Measurements from ENCODE around the gene KAZN.
"Not testable (repeated sequence)": the region's sequence is repeated elsewhere in the genome, so short reads cannot be mapped to it uniquely, and the experiment has no call there.

The KAZN gene

GRCh38 chr1:14568716-14569355 is 29.6 kb upstream of the KAZN start:
- Histone ChIP-seq H3K4me3 (ENCODE audit: low read depth, low read length) (no peak overlapping the region), H3K9me3 (ENCODE audit: control insufficient read depth, insufficient read depth, low read depth, low read length) (peaks cover 8% of the 10 kb centered on the region), H3K9ac (ENCODE audit: low read length) (no peak overlapping the region), H3K27ac (ENCODE audit: low read depth, low read length) (no peak overlapping the region), H3K36me3 (ENCODE audit: control insufficient read depth, insufficient read depth, low read length) (no peaks in the 10 kb centered on the region), H3K27me3 (ENCODE audit: control insufficient read depth, insufficient read depth, low read length) (no peaks in the 10 kb centered on the region), H3K4me1 (ENCODE audit: control insufficient read depth, insufficient read depth, low read length) (peaks cover 8% of the 10 kb centered on the region; the same call in 1 of the 2 replicates)

- Histone ChIP-seq H3K9me3 (ENCODE audit: control insufficient read depth, insufficient read depth, low read depth, low read length) (peaks cover 15% of the 10 kb centered on the region), H3K4me3 (ENCODE audit: low read depth, low read length) (no peak overlapping the region), H3K27me3 (ENCODE audit: control insufficient read depth, insufficient read depth, low read length) (no peaks in the 10 kb centered on the region), H3K27ac (ENCODE audit: low read depth, low read length) (no peak overlapping the region), H3K36me3 (ENCODE audit: control insufficient read depth, insufficient read depth, low read length) (no peaks in the 10 kb centered on the region), H3K4me1 (ENCODE audit: control insufficient read depth, insufficient read depth, low read length) (peaks cover 8% of the 10 kb centered on the region; the same call in 1 of the 2 replicates), H3K9ac (ENCODE audit: low read length) (no peak overlapping the region)
Measured at GRCh38 chr1:14570514-14570913, 28.0 kb upstream of the KAZN start.

- H3K27me3 ChIP-seq (ENCODE audit: control insufficient read depth, insufficient read depth, low read length), result no peaks in the 10 kb centered on the region
- H3K36me3 ChIP-seq (ENCODE audit: control insufficient read depth, insufficient read depth, low read length), result no peaks in the 10 kb centered on the region
- no peak overlapping the region for H3K4me3 ChIP-seq (ENCODE audit: low read depth, low read length)
- peaks cover 15% of the 10 kb centered on the region for H3K9me3 ChIP-seq (ENCODE audit: control insufficient read depth, insufficient read depth, low read depth, low read length)
- no peak overlapping the region for H3K9ac ChIP-seq (ENCODE audit: low read length)
- no peak overlapping the region for H3K27ac ChIP-seq (ENCODE audit: low read depth, low read length)
- peaks cover 8% of the 10 kb centered on the region; the same call in 1 of the 2 replicates for H3K4me1 ChIP-seq (ENCODE audit: control insufficient read depth, insufficient read depth, low read length)
Measured at GRCh38 chr1:14571810-14572767, 26.4 kb upstream of the KAZN start.

- Histone ChIP-seq H3K4me3 (ENCODE audit: low read depth, low read length) (no peak overlapping the region), H3K27me3 (ENCODE audit: control insufficient read depth, insufficient read depth, low read length) (no peaks in the 10 kb centered on the region), H3K36me3 (ENCODE audit: control insufficient read depth, insufficient read depth, low read length) (no peaks in the 10 kb centered on the region), H3K27ac (ENCODE audit: low read depth, low read length) (no peak overlapping the region), H3K9me3 (ENCODE audit: control insufficient read depth, insufficient read depth, low read depth, low read length) (peaks cover 15% of the 10 kb centered on the region), H3K9ac (ENCODE audit: low read length) (no peak overlapping the region), H3K4me1 (ENCODE audit: control insufficient read depth, insufficient read depth, low read length) (peaks cover 8% of the 10 kb centered on the region; the same call in 1 of the 2 replicates)
Measured at GRCh38 chr1:14572861-14573260, 25.6 kb upstream of the KAZN start.

- no peak overlapping the region for H3K9ac ChIP-seq (ENCODE audit: low read length)
- H3K4me1 ChIP-seq (ENCODE audit: control insufficient read depth, insufficient read depth, low read length), result peaks cover 8% of the 10 kb centered on the region; the same call in 1 of the 2 replicates
- H3K27me3 ChIP-seq (ENCODE audit: control insufficient read depth, insufficient read depth, low read length), result no peaks in the 10 kb centered on the region
- no peak overlapping the region for H3K4me3 ChIP-seq (ENCODE audit: low read depth, low read length)
- no peak overlapping the region for H3K27ac ChIP-seq (ENCODE audit: low read depth, low read length)
- no peaks in the 10 kb centered on the region for H3K36me3 ChIP-seq (ENCODE audit: control insufficient read depth, insufficient read depth, low read length)
- H3K9me3 ChIP-seq (ENCODE audit: control insufficient read depth, insufficient read depth, low read depth, low read length), result peaks cover 13% of the 10 kb centered on the region; the same call in 1 of the 2 replicates
Measured at GRCh38 chr1:14576155-14576554, 22.3 kb upstream of the KAZN start.

- Histone ChIP-seq H3K36me3 (ENCODE audit: control insufficient read depth, insufficient read depth, low read length) (no peaks in the 10 kb centered on the region), H3K9me3 (ENCODE audit: control insufficient read depth, insufficient read depth, low read depth, low read length) (peaks cover 13% of the 10 kb centered on the region; the same call in 1 of the 2 replicates)
Measured at GRCh38 chr1:14577261-14577660, 21.2 kb upstream of the KAZN start.

GRCh38 chr1:14578156-14578555 is 20.3 kb upstream of the KAZN start:
- no peak overlapping the region for H3K27ac ChIP-seq (ENCODE audit: low read depth, low read length)
- no peaks in the 10 kb centered on the region for H3K36me3 ChIP-seq (ENCODE audit: control insufficient read depth, insufficient read depth, low read length)
- no peak overlapping the region for H3K9ac ChIP-seq (ENCODE audit: low read length)
- H3K4me1 ChIP-seq (ENCODE audit: control insufficient read depth, insufficient read depth, low read length), result no peaks in the 10 kb centered on the region
- H3K4me3 ChIP-seq (ENCODE audit: low read depth, low read length), result no peak overlapping the region
- H3K27me3 ChIP-seq (ENCODE audit: control insufficient read depth, insufficient read depth, low read length), result no peaks in the 10 kb centered on the region; the same call in 1 of the 2 replicates
- peaks cover 13% of the 10 kb centered on the region; the same call in 1 of the 2 replicates for H3K9me3 ChIP-seq (ENCODE audit: control insufficient read depth, insufficient read depth, low read depth, low read length)

More at GRCh38 chr1:14577261-14577660, 21.2 kb upstream of the KAZN start:
- Histone ChIP-seq H3K9ac (ENCODE audit: low read length) (no peak overlapping the region), H3K4me1 (ENCODE audit: control insufficient read depth, insufficient read depth, low read length) (peaks cover 2% of the 10 kb centered on the region; the same call in 1 of the 2 replicates), H3K27ac (ENCODE audit: low read depth, low read length) (no peak overlapping the region), H3K27me3 (ENCODE audit: control insufficient read depth, insufficient read depth, low read length) (no peaks in the 10 kb centered on the region), H3K4me3 (ENCODE audit: low read depth, low read length) (no peak overlapping the region)

GRCh38 chr1:14580295-14580694 is 18.2 kb upstream of the KAZN start:
- not testable (repeated sequence) for H3K4me1 ChIP-seq (ENCODE audit: control insufficient read depth, insufficient read depth, low read length); H3K27ac ChIP-seq (ENCODE audit: low read depth, low read length); H3K4me3 ChIP-seq (ENCODE audit: low read depth, low read length); H3K36me3 ChIP-seq (ENCODE audit: control insufficient read depth, insufficient read depth, low read length); H3K27me3 ChIP-seq (ENCODE audit: control insufficient read depth, insufficient read depth, low read length); H3K9ac ChIP-seq (ENCODE audit: low read length); H3K9me3 ChIP-seq (ENCODE audit: control insufficient read depth, insufficient read depth, low read depth, low read length)

- Histone ChIP-seq H3K9me3 (ENCODE audit: control insufficient read depth, insufficient read depth, low read depth, low read length) (peaks cover 2% of the 10 kb centered on the region; the same call in 1 of the 2 replicates), H3K27ac (ENCODE audit: low read depth, low read length) (no peak overlapping the region)
Measured at GRCh38 chr1:14580986-14581385, 17.5 kb upstream of the KAZN start.

GRCh38 chr1:14583788-14584187 is 14.7 kb upstream of the KAZN start:
- Histone ChIP-seq H3K36me3 (ENCODE audit: control insufficient read depth, insufficient read depth, low read length) (no peaks in the 10 kb centered on the region), H3K9me3 (ENCODE audit: control insufficient read depth, insufficient read depth, low read depth, low read length) (no peaks in the 10 kb centered on the region), H3K4me1 (ENCODE audit: control insufficient read depth, insufficient read depth, low read length) (no peaks in the 10 kb centered on the region; the same call in 1 of the 2 replicates), H3K27ac (ENCODE audit: low read depth, low read length) (no peak overlapping the region), H3K27me3 (ENCODE audit: control insufficient read depth, insufficient read depth, low read length) (peaks cover 9% of the 10 kb centered on the region; the same call in 1 of the 2 replicates), H3K9ac (ENCODE audit: low read length) (no peak overlapping the region), H3K4me3 (ENCODE audit: low read depth, low read length) (no peak overlapping the region)

More at GRCh38 chr1:14580986-14581385, 17.5 kb upstream of the KAZN start:
- Histone ChIP-seq H3K27me3 (ENCODE audit: control insufficient read depth, insufficient read depth, low read length) (peaks cover 6% of the 10 kb centered on the region; the same call in 1 of the 2 replicates), H3K36me3 (ENCODE audit: control insufficient read depth, insufficient read depth, low read length) (no peaks in the 10 kb centered on the region), H3K9ac (ENCODE audit: low read length) (no peak overlapping the region), H3K4me3 (ENCODE audit: low read depth, low read length) (no peak overlapping the region), H3K4me1 (ENCODE audit: control insufficient read depth, insufficient read depth, low read length) (no peaks in the 10 kb centered on the region; the same call in 1 of the 2 replicates)

GRCh38 chr1:14585728-14586127 is 12.8 kb upstream of the KAZN start:
- Histone ChIP-seq H3K9me3 (ENCODE audit: control insufficient read depth, insufficient read depth, low read depth, low read length) (no peaks in the 10 kb centered on the region), H3K36me3 (ENCODE audit: control insufficient read depth, insufficient read depth, low read length) (no peaks in the 10 kb centered on the region), H3K27ac (ENCODE audit: low read depth, low read length) (no peak overlapping the region), H3K9ac (ENCODE audit: low read length) (no peak overlapping the region), H3K4me3 (ENCODE audit: low read depth, low read length) (no peak overlapping the region), H3K4me1 (ENCODE audit: control insufficient read depth, insufficient read depth, low read length) (peaks cover 6% of the 10 kb centered on the region), H3K27me3 (ENCODE audit: control insufficient read depth, insufficient read depth, low read length) (peaks cover 13% of the 10 kb centered on the region; the same call in 1 of the 2 replicates)
